Myocyte (in vitro differentiated cells): ENCODE measurements around the gene PDE11A. TPM values are rescaled to one million over a fixed set of nuclear protein-coding genes. Genes with fewer than 3 reads are reported as not detected.
"Not testable (repeated sequence)": the region's sequence is repeated elsewhere in the genome, so short reads cannot be mapped to it uniquely, and the experiment has no call there.

Experiments
- DNase-seq: peaks from one replicate; pipeline ENCODE4 v3.0.0-alpha.2; 2012; ENCODE audit warnings: low read depth
- total RNA-seq: library from RNA; depleted of rRNA; stranded (reverse); fragments of >200 nt; gene quantifications from 2 replicates; pipeline ENCODE4 v1.2.3, GENCODE V29; 2014

The PDE11A gene
- total RNA-seq, 1 donor from 2014 or later = 1.2 TPM

GRCh38 chr2:178009813-178010212 is 62.8 kb downstream of the PDE11A start:
- DNase-seq = no peak

- peak; percentile 82 for DNase-seq
These were observed 63.8 kb downstream of the PDE11A start for GRCh38 chr2:178008636-178009289.

- DNase-seq = no peak
These were observed 65.9 kb downstream of the PDE11A start for GRCh38 chr2:178006710-178007109.

GRCh38 chr2:178005756-178006155 is 66.8 kb downstream of the PDE11A start:
- DNase-seq = no peak

GRCh38 chr2:178002038-178002437 is 70.5 kb downstream of the PDE11A start:
- DNase-seq = no peak

GRCh38 chr2:177998996-177999395 is 73.6 kb downstream of the PDE11A start:
- peak; percentile 53 for DNase-seq

GRCh38 chr2:177998006-177998405 is 74.6 kb downstream of the PDE11A start:
- DNase-seq = peak; percentile 9

GRCh38 chr2:177992992-177993391 is 79.6 kb downstream of the PDE11A start:
- DNase-seq = peak; percentile 38

- no peak for DNase-seq
These were observed 83.3 kb downstream of the PDE11A start for GRCh38 chr2:177989029-177989885.

GRCh38 chr2:177984749-177985148 is 87.8 kb downstream of the PDE11A start:
- peak; percentile 35 for DNase-seq

- peak; percentile 57 for DNase-seq
These were observed 89.3 kb downstream of the PDE11A start for GRCh38 chr2:177983183-177983788.

- no peak for DNase-seq
These were observed 99.8 kb downstream of the PDE11A start for GRCh38 chr2:177972782-177973181.

- DNase-seq = no peak
These were observed 100.5 kb downstream of the PDE11A start for GRCh38 chr2:177972123-177972522.

- DNase-seq = no peak
These were observed 101.7 kb downstream of the PDE11A start for GRCh38 chr2:177970670-177971454.

GRCh38 chr2:177964892-177965291 is 107.7 kb downstream of the PDE11A start:
- DNase-seq = no peak

GRCh38 chr2:177952151-177952550 is 120.4 kb downstream of the PDE11A start:
- DNase-seq = no peak

GRCh38 chr2:177947598-177947997 is 125.0 kb downstream of the PDE11A start:
- not testable (repeated sequence) for DNase-seq

- not testable (repeated sequence) for DNase-seq
These were observed 128.0 kb downstream of the PDE11A start for GRCh38 chr2:177944530-177944929.

- no peak for DNase-seq
These were observed 129.8 kb downstream of the PDE11A start for GRCh38 chr2:177942731-177943130.

GRCh38 chr2:177939211-177939610 is 133.4 kb downstream of the PDE11A start:
- DNase-seq = no peak

GRCh38 chr2:177930916-177931315 is 141.7 kb downstream of the PDE11A start:
- DNase-seq = no peak
